ENCODE results near the gene MRTFB.

DNA sequence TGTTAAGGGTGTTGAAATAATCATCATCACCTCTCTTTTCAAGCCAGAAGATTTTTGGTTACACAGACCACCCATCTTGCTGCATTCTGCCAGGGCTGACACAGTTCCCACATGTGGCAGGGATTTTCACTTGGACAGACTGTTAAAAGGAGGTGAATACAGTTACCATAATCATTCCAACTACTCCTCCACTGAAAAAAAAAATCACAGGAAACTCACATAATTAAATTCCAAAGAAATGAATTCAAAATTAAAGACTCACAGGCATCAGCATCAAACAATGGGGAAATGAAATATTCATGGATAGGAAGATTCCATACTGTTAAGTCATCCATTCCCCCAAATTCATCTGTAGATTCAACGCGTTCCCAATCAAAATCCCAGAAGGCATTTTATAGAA is 209.4 kb downstream of the MRTFB start:
- TF ChIP-seq, protein P1, sequence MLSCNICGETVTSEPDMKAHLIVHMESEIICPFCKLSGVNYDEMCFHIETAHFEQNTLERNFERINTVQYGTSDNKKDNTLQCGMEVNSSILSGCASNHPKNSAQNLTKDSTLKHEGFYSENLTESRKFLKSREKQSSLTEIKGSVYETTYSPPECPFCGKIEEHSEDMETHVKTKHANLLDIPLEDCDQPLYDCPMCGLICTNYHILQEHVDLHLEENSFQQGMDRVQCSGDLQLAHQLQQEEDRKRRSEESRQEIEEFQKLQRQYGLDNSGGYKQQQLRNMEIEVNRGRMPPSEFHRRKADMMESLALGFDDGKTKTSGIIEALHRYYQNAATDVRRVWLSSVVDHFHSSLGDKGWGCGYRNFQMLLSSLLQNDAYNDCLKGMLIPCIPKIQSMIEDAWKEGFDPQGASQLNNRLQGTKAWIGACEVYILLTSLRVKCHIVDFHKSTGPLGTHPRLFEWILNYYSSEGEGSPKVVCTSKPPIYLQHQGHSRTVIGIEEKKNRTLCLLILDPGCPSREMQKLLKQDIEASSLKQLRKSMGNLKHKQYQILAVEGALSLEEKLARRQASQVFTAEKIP (CRISPR knock-in tag; IDR thresholded peaks at IDR 0.05; ENCODE audit: borderline replicate concordance), result no peak
- no peak for TF ChIP-seq POLR2A (IDR thresholded peaks at IDR 0.05; ENCODE audit: insufficient read depth in 1 of 2, low read depth in 2 of 2, low read length in 2 of 2)
- TF ChIP-seq KDM3A (CRISPR knock-in tag; IDR thresholded peaks at IDR 0.05; ENCODE audit: low read depth), result no peak
- TF ChIP-seq REXO4 (CRISPR knock-in tag; IDR thresholded peaks at IDR 0.05; ENCODE audit: borderline replicate concordance), result no peak
- no peak for TF ChIP-seq ZSCAN30 (CRISPR knock-in tag; IDR thresholded peaks at IDR 0.05)
- TF ChIP-seq, protein P2, sequence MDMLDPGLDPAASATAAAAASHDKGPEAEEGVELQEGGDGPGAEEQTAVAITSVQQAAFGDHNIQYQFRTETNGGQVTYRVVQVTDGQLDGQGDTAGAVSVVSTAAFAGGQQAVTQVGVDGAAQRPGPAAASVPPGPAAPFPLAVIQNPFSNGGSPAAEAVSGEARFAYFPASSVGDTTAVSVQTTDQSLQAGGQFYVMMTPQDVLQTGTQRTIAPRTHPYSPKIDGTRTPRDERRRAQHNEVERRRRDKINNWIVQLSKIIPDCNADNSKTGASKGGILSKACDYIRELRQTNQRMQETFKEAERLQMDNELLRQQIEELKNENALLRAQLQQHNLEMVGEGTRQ (IDR thresholded peaks at IDR 0.05; ENCODE audit: low read depth, low read length), result no peak
- TF ChIP-seq, protein P2 (CRISPR knock-in tag; IDR thresholded peaks at IDR 0.05; ENCODE audit: borderline replicate concordance), result no peak

Measured in HepG2 (cell line).